MM.1S (cell line): ENCODE measurements around the gene ANKH.

Experiments used
- CTCF ChIP-seq: fragments of 300-600 bp; sonication (generic); IDR thresholded peaks from 2 replicates; pipeline ENCODE4 v1.5.1; 2016; ENCODE audit warnings: antibody characterized with exemption, low read length, mixed read lengths
- EZH2 ChIP-seq: fragments of 300-600 bp; sonication (generic); optimal IDR thresholded peaks from 2 replicates; pipeline ENCODE3; 2017; ENCODE audit warnings: low read depth, mild to moderate bottlenecking, antibody characterized with exemption, low read length, mixed read lengths

GRCh38 chr5:14701556-14701955 lies 170.0 kb downstream of the ANKH start:
- TF ChIP-seq CTCF (no peak), EZH2 (no peak)
